GM19099 (cell line): ENCODE measurements around the gene STAB2.

Experiments used
- POLR2A ChIP-seq: IDR thresholded peaks from 3 replicates; pipeline ENCODE4 v1.6.1; 2011; ENCODE audit warnings: low read depth; ENCODE audit not compliant: insufficient read length; ENCODE audit errors: extremely low read depth

The STAB2 gene

GRCh38 chr12:103691063-103691462 lies 104.0 kb downstream of the STAB2 start:
- no peak for TF ChIP-seq POLR2A

- no peak for TF ChIP-seq POLR2A
Measured at GRCh38 chr12:103696101-103696500, 109.0 kb downstream of the STAB2 start.

GRCh38 chr12:103697971-103698751 lies 111.1 kb downstream of the STAB2 start:
- TF ChIP-seq POLR2A: no peak

GRCh38 chr12:103698752-103699560 lies 111.9 kb downstream of the STAB2 start:
- TF ChIP-seq POLR2A: no peak

GRCh38 chr12:103705098-103705497 lies 118.0 kb downstream of the STAB2 start:
- TF ChIP-seq POLR2A: no peak

- TF ChIP-seq POLR2A: no peak
Measured at GRCh38 chr12:103705927-103706326, 118.9 kb downstream of the STAB2 start.

GRCh38 chr12:103707446-103707845 lies 120.4 kb downstream of the STAB2 start:
- no peak for TF ChIP-seq POLR2A

- no peak for TF ChIP-seq POLR2A
Measured at GRCh38 chr12:103710544-103710943, 123.5 kb downstream of the STAB2 start.

GRCh38 chr12:103712216-103712615 lies 125.1 kb downstream of the STAB2 start:
- no peak for TF ChIP-seq POLR2A

GRCh38 chr12:103715494-103715893 lies 128.4 kb downstream of the STAB2 start:
- no peak for TF ChIP-seq POLR2A

GRCh38 chr12:103716517-103717196 lies 129.6 kb downstream of the STAB2 start:
- TF ChIP-seq POLR2A: no peak

GRCh38 chr12:103725398-103725797 lies 138.3 kb downstream of the STAB2 start:
- no peak for TF ChIP-seq POLR2A

- no peak for TF ChIP-seq POLR2A
Measured at GRCh38 chr12:103727638-103728037, 140.6 kb downstream of the STAB2 start.

GRCh38 chr12:103728323-103728722 lies 141.2 kb downstream of the STAB2 start:
- TF ChIP-seq POLR2A: no peak

GRCh38 chr12:103729499-103729898 lies 142.4 kb downstream of the STAB2 start:
- no peak for TF ChIP-seq POLR2A
